SK-MEL-5 (cell line): Measurements from ENCODE around the gene OOEP. TPM values are rescaled to one million over a fixed set of nuclear protein-coding genes. Genes with fewer than 3 reads are reported as not detected.

ENCODE experiments used
- DNase-seq: peaks from one replicate; pipeline ENCODE4 v3.0.0-alpha.2; 2016; ENCODE audit warnings: low read depth, low spot score
- in situ Hi-C: cut with HindIII; loops from 2 replicates; pipeline ENCODE4 v1.10.0; 2016; ENCODE audit warnings: low sequenced_read_pairs, high pct_unique_total_duplicates, low pct_unique_long_range_greater_than_20kb
- total RNA-seq: library from RNA; depleted of rRNA; stranded (reverse); fragments of >200 nt; shearing (Covaris generic); gene quantifications from 2 replicates; pipeline ENCODE4 v1.2.3, GENCODE V29; 2014

Gene OOEP
- total RNA-seq, 1 experiment from 2014 or later = not detected

DNA sequence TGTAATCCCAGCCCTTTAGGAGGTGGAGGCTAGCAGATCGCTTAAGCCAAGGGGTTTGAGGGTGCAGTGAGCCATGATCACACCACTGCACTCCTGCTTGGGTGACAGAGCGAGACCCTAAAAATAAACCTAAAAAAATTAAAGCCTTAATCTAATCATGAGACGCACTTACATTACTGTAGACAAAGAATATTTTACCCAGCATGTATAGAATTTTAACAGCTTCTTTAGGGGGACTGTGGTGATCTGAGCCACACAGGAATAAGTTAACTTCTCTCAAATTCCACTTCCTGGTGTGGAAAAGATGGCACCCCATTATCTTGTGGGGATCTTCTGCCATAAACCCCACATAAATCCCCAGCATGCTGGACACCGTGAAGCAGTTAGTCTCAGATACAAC, 2.3 kb upstream of the OOEP start:
- no peak for DNase-seq
- in situ Hi-C loops = no loop called here

DNA sequence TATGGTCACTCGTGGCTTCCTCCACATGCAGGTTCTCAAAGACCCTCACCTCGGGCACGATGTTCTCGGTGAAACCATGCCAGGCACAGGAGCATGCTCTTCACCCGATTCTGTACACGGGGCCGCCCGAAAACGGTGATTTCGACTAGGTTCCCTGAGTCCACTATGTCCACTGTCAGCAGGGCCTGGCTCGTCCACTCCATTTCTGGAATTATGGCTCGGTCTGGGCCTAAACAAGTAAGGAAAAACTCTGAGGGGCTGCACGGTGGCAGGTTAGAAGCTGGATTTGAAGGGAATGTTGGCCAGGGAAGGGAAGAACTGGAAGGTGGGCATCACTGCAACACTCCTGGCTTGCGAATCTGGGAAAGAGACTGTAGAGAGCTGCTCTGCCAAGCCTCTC, 540 bp downstream of the OOEP start:
- DNase-seq = no peak
- in situ Hi-C loops = no loop called here

DNA sequence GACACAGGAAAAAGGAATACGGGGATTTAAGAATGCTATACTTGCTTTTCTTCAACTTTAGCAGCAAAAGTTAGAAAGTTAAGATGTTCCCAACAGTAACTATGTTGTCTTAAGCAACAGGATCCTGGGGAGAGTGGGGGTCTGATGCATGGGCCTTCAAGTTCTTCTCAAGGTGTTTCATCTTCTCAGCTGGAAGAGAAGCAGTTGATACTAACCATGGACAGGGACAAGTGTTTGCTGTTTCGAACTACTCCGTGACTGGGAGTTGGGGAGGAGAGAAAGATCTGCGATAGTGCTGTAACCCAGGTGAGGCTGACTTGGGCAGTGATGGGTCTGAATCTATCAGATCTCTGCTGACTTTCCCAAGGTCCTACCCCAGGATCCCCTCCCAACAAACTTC, 1.0 kb downstream of the OOEP start:
- in situ Hi-C loops = no loop called here
- no peak for DNase-seq

DNA sequence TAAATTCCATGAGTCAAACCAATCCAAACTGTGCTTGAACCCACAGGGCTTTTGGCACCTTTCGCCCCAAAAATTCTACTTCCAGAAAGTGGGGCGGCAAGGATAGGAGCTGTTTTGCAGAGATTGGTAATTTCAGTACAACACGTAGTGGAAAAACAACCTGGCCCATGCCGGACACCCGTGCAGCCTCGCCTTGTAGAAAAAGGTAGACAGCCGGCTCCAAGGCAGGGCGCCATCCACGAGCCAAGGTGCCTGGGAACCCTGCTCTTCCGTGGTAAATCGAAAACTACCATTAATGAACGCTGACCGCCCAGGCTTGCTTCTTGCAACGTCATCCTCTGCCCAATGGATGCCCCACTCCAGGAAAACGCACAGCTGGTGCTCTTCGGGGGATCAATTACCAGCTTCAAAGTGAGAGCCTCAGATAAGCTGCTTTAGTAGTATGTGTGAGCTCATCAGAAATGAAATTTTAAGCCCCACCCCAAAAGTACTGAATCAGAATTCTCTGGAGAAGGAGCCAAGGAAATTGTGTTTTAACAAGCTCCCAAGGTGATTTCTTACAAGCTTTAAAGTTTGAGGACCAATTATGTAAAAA, 1.8 kb downstream of the OOEP start:
- DNase-seq = no peak
- in situ Hi-C loops = no loop called here

DNA sequence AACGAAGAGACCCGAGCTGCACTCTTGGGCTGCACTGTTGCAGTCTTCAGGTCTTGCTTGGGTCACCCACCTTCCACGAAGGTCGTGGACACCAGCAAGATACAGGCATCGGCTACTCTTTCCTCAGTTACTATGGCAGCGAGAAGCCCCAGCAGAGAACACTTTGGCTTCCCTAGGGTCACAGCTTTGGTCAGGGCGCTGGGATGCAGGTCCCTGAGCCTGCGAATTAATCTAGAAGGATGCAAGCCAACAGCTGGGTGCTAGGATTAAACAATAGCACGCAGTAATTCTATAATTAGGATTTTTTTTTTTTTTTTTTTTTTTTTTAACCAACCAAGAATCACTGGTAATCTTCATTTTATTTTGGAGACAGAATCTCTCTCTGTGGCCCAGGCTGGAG, 5.1 kb downstream of the OOEP start:
- in situ Hi-C loops = no loop called here
- DNase-seq = no peak

DNA sequence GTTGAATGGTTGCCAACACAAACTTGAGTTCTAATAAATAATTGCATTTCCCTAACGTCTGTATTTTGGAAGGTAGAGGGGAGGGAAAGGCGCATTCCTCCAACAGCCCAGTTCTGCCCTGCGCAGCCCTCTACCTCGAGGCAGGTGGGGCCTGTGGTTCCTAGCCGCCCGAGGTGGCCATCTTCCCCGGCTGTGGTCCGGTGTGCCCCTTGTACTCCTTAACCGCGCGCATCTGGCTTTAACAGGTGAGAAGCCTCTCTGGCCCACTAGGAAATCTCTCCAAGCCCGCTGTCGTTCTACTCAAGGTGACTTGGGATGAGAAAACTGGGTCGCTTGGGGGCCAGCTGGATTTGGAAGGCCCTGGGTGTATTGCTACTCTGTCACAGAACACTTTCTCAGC, 5.6 kb downstream of the OOEP start:
- in situ Hi-C loops = no loop called here
- DNase-seq = no peak

DNA sequence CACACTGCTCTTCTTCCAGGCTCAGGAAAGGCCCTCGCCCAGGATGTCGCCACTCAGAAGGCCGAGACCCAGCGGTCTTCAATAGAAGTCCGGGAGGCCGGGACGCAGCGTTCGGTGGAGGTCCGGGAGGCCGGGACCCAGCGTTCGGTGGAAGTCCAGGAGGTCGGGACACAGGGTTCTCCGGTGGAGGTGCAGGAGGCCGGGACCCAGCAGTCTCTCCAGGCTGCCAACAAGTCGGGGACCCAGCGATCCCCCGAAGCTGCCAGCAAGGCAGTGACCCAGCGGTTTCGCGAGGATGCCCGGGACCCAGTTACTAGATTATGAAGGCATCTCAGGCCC, 6.2 kb downstream of the OOEP start:
- no peak for DNase-seq
- in situ Hi-C loops = no loop called here

DNA sequence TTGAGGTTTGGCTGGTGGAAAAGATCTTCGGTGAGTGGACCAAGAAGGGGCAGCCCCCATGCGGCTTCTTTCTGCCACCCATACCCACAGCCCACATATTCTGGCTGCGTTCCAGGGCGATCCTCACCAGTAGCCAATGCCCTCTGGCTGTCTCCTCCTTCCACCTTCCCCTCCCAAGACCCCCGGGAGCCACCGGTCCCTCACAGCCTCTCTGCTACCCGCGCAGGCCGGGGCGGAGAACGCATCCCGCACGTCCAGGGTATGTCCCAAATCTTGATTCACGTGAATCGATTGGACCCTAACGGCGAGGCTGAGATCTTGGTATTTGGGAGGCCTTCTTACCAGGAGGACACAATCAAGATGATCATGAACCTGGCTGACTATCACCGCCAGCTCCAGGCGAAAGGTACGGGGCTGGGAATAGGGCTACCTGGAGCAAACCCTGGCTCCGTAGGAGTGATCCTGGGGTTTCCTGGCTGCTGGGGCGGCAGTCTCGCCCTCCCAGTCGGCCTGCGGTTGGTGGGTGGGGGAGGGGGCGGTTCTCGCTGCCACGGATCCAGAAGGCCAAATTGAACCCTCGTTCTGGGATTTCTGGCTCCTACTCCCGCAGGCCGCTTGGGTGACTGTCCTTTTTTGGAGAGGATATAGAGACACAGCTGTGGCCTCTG, 6.7 kb downstream of the OOEP start:
- in situ Hi-C loops = no loop called here
- DNase-seq = no peak

DNA sequence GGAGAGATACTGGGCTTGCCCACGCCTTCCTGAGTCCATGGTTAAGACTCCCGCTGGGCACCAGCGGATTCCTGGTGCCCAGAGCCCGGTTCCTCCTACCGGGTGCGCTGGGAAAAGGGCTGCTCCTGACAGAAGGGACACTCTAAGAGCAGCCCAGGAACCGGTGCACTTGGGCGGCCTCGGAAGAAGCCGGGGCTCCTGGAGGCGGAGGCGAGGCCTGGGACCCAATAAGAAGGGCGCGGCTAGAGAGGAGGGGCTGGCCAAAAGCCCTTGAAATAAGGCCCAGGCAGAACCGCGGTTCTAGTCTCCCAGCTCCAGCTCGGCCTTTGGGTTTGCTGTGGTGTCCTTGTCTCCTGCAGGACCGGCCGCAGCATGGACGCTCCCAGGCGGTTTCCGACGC, 7.3 kb downstream of the OOEP start, which contains the start of gene KHDC3L:
Gene KHDC3L, plus strand, starts transcription at position 301 of the 400 bp plus-strand sequence. Its CDS starts 72 bp downstream, at position 373.
- in situ Hi-C loops = no loop called here
- DNase-seq = no peak

DNA sequence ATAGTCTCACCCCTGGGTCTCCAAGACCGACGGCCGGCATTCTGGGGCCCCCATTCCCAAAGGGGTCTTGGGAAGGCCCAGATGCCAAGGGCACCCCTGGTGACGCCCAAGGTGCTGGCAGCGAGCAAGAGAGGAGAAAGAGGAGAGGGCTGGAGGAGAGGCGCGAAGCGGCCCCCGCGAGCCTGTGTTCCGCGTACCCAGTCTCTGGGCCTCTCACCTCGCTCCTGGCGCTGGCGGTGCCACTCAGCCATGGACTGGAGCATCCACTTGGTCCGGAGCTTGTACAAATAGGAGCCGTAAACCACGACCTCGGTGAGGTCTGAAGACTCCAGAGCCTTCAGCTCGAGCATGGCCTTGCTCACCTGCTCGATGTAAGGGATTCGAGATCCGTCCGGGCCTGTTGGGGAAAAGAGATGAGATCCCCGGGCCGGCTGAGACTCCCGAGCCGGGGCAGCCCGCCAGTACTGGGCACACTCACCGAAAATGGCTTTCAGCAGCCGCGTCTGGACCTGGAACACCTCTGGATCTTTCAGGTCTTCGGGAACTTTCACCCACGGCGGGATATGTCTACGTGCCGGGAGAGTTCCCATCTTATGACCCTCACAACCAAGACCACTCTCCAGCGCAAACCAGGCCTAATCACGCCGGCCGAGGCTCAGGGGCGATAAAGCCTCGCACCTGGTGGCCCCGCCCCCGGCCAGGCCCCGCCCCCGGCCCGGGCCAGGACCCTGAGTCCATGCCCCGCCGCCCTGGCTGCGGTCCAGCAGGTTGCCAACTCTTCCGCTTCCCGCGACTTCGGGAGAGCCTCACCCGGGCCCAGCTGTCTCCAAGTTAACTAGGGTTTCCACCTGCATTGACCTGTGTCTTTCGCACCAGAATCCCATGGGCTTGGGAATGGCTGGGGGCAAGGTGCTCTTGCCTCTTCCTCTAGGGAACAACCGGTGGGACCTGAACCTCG, 15.8 kb downstream of the OOEP start, which contains the start of gene DPPA5:
Gene DPPA5, minus strand, starts transcription at position 641 of the 958 bp plus-strand sequence. Its CDS starts 51 bp downstream, at position 590.
- no peak for DNase-seq
- in situ Hi-C loops = no loop called here

DNA sequence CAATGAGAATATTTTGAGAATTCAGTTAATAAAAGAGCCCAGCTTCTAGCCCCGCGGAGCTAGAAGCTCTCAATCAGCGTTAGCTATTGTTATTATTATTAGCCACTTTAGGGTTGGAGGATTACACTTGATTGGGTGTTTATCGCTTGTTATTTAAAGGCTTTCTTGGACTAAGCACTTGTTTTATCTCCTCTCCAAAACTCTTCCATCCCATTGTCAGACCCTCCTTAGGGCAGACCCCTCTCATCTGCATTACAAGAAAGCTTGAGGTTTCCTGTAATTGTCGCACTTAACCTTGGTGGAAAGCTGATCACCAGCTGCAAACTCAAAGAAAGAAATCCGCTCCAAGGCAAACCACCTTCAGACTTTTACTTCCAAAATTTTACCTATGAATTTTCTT, 20.4 kb downstream of the OOEP start:
- in situ Hi-C loops = no loop called here
- no peak for DNase-seq

DNA sequence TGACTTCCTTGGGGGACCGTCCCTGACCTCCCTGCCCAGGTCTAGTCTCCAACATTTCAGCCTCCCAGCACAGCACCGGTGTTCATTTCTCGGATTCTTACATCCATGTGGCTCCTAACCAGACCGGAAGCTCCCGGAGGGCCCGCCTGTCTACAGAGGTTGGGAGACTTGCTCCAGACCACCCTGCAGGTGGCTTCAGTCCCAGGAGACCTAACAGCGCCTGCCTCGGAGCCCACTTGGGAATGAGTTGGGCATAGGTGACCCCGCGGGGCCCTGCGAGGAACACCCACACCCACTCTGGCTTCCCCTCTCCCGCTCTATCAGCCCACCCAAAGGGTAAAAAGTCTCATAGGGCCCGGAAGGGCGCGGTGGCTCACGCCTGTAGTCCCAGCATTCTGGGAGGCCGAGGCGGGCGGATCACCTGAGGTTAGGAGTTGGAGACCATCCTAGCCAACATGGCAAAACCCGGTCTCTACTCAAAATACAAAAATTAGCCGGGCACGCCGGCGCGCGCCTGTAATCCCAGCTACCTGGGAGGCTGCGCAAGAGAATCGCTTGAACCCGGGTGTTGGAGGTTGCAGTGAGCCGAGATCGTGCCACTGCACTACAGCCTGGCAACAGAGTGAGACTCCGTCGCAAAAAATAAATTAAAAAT, 21.0 kb downstream of the OOEP start:
- DNase-seq = no peak
- in situ Hi-C loops = no loop called here

DNA sequence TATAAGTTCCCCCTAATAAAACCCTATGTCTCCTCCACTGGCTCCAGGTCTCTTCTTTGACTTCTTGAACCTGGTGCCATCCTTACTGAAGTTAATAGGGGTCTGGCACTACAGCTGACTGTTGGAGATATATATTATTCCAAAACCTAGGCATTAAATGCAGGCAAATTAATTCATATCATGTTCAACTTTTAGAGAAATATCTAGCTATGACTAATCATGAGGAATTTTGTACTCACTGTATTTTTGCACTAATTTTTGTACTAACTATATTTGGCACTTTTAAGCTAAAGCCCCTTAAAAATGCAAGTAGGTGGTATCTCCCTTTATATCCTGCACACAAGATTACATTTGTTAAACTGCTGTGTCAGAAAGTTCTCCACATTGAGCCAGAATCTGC, 26.5 kb downstream of the OOEP start:
- in situ Hi-C loops = no loop called here

DNA sequence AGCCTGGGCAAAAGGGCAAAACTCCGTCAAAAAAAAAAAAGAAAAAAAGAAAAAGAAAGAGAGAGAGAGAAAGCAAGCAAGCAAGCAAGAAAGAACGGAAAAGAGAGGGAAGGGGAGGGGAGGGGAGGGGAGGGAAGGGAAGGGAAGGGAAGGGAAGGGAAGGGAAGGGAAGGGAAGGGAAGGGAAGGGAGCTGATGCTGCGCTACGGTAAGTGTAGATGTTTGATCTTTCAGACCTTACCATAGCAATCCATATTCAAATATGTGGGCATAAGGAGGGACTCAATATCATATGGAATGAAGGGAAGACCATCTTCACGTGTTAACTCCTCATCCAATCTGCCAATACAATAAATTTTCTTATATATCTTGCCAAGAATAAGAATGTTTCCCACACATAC, 27.5 kb downstream of the OOEP start:
- in situ Hi-C loops = no loop called here

More for the DNA sequence above, 26.5 kb downstream of the OOEP start:
- DNase-seq = no peak

DNA sequence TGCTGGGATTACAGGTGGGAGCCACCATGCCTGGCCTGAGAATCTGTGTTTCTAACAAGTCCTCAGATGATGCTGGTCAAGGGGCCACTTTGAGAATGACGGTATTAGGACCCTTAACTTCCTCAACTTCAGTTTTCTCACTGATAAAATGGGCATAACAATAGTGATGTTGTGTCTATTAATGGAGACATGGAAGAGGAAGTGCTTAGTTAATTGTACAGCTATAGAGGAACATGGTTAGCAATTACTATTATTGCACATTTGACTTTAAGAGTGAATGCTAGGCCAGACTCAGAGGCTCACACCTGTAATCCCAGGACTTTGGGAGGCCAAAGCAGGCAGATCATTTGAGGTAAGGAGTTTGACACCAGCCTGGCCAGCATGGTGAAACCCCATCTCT, 28.4 kb downstream of the OOEP start:
- in situ Hi-C loops = no loop called here

More for the DNA sequence above, 27.5 kb downstream of the OOEP start:
- no peak for DNase-seq

DNA sequence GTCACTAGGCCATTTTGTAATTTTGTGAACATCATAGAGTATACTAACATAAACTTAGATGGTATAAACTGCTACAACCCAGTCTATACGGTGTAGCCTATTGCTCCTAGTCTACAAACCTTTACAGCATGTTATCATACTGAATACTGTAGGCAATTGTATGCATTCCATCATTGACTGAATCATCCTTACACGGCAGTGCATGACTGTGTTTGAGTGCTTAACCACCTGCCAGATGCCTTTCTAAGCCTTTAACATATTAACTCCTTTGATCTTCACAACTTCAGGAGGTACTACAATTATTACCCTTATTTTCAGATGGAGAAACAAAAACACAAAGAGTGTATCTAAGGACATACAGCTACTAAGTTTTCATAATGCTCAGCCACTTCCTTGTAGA, 29.6 kb downstream of the OOEP start:
- in situ Hi-C loops = no loop called here
- DNase-seq = no peak

More for the DNA sequence above, 28.4 kb downstream of the OOEP start:
- DNase-seq = no peak

DNA sequence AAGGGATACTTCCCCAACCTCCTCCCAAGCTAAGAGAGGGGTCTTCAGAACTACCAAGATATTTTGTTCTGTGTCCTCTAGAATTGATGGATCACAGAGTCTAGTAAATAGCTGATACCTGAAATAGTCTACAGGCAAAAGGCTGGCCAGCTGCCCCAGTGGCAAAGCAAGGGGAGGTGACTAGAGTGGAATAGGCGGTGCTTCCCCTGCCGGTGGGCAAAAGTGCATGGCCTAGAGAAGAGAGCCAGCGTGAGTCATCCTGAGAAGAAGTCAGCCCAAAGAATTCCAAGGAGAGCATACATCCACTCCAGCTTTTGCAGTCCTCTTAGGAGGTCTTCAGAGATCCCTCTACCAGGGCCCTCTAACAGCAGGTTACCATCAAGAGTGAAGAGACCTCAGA, 30.4 kb downstream of the OOEP start:
- peak; percentile 3 for DNase-seq

DNA sequence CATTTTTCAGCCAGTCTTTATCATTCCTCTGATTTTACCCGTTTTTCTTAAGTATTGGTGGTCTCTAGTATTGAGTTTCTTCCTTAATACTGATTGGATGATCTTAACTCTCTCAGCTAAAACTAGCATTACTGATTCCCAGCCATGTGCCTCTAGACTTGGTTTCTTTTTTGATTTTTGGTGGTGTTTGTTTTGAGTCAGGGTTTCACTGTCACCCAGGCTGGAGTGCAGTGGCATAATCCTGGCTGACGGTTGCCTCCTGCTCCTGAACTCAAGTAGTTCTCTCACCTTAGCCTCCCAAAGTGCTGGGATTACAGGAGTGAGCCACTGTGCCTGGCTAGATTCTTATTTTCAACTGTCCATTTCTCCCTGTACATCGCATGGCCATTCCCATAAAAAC, 40.5 kb downstream of the OOEP start:
- DNase-seq = no peak
- in situ Hi-C loops = no loop called here

More for the DNA sequence above, 30.4 kb downstream of the OOEP start:
- in situ Hi-C loops = no loop called here
